Fibroblast of peridontal ligament (primary cell): ENCODE results near the gene PRSS12.
"Not testable (repeated sequence)": the region's sequence is repeated elsewhere in the genome, so short reads cannot be mapped to it uniquely, and the experiment has no call there.

Experiments
- DNase-seq: peaks from one replicate; pipeline ENCODE4 v3.0.0-alpha.2; 2010; ENCODE audit errors: extremely low read depth

The PRSS12 gene

GRCh38 chr4:118322831-118323502, 29.8 kb downstream of the PRSS12 start:
- DNase-seq, result peak; percentile 38

GRCh38 chr4:118318931-118319330, 33.9 kb downstream of the PRSS12 start:
- no peak for DNase-seq

DNA sequence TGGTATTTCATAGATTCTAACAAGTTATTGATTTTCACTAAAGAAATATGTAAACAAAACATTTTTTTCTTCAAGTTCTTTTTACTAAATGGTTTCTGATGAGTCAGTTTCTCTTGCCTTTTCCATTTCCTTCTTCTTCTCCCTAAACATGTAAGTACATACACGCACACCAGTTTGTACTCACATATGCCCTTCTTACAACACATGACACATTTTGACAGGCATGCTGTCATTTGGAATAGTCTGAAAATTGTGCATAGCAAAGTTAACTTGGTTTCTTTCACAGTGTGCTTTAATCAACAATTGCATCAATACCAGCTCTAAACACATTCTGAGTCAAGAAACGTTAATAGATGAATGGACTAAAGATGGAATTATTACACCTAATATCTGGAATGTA, 35.1 kb downstream of the PRSS12 start:
- DNase-seq, result no peak

- no peak for DNase-seq
These were observed 38.6 kb downstream of the PRSS12 start for GRCh38 chr4:118314221-118314620.

GRCh38 chr4:118313098-118313497, 39.7 kb downstream of the PRSS12 start:
- DNase-seq, result no peak

DNA sequence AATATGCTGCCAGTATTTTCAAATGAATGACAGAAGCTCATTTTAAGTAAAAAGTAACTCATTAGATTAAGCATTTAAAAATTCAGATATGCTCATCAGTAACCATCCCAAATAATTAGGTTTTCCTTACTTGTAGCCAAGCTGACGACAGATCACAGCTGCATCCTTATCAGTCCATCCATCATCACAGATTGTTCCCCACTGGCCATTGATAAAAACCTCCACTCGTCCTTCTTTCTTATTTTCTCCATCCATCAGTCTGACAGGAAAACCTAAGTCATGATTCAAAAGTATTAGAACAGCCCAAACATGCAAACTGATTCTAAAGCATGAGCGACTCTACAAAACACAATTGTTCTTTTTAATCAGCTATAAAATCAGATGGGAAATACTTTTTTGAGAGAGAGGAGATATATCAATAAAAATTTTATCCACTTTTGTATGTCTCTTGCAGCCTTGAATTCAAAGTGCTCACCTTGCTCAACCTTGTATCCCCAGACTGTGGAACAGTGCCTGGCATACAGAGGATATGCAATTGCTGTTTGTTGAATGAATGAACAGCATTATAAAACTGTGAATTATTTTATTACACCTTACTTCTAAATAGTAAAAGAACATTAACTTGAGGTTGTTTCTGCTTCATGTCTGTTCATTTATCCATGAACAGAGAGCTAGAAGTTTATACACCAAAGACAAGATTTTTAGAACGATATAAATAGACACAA, 44.3 kb downstream of the PRSS12 start:
- DNase-seq, result no peak

DNA sequence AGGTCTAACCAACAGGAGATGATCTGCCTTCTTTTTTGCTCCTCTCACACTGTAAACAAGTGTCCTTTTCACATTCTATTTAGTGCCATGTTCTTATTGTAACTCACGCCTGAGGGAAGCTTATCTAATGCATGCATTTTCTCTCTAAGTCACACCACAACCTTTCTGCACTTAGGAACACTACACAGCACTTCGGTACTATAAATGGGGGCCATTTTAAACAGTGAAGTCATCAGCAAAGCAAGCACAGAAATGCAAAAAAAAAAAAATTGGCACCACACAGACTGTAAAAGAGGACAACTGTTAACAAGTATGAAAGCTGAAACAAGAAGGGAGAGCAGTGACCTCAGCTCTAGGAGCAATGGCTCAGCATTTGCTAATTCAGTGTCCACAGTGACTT, 45.2 kb downstream of the PRSS12 start:
- no peak for DNase-seq

DNA sequence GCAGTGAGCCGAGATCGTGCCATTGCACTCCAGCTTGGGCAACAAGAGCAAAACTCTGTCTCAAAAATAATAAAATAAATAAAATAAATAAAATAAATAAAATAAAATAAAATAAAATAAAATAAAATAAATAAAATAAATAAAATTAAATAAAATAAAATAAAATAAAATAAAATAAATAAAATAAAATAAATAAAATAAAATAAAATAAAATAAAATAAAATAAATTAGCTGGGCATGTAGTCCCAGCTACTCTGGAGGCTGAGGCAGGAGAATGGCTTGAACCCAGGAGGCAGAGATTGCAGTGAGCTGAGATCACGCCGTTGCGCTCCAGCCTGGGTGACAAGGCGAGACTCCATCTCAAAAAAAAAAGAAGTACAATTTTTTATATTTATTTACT, 53.2 kb downstream of the PRSS12 start:
- DNase-seq, result not testable (repeated sequence)

GRCh38 chr4:118296729-118297128, 56.1 kb downstream of the PRSS12 start:
- DNase-seq, result peak; percentile 63

GRCh38 chr4:118290951-118291350, 61.9 kb downstream of the PRSS12 start:
- peak; percentile 45 for DNase-seq

GRCh38 chr4:118289794-118290193, 63.0 kb downstream of the PRSS12 start:
- peak; percentile 99 for DNase-seq

DNA sequence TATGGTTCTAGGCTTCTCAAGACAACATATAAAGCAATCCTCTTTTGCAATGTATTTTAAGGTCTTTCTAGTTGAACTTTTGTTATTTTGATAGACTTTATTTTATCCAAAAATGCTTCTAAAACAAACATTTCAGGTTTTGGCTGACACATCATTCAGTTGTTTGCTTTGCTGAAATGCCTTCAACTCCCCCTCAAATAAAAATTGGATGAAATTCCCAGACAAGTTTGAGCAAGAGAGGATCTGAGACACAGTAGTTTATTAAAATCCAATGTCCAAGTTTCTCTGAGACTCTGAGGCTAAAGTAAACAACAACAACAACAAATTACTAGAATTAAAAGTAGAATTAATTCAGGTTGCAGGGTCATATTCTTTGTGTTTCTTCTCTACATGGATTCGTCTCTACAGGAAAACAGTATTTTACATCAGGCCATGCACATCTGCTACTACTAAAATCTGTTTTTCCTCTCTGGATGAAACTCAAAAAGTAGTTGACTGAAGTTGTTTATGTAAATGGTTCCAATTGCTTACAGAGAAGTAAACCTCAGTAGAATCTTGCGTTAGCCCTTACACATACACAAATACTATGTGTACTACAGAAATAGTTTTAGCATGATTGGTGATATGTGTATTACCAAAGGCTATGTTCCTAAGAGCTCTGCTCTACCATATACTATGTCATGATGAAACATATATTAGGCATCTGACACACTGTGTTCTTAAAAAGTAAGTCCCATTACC, 64.9 kb downstream of the PRSS12 start:
- peak; percentile 96 for DNase-seq

DNA sequence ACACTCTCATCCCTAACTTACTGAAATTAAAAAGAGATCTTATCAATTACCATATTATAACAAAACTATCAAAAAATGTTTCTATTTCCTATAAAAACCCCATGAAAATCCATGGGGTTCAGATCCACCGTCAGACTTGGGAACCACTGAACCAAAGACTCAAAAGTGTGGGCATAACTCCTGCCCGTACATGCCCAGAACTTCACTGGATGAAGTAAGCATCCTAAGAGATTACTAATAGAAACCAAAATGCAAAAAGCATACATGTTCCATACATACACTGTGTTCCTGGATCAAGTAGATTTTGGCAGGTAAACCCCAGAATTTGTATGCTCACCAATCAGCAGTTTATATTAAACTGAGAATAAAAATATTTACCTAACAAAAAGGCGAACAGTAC, 66.1 kb downstream of the PRSS12 start:
- DNase-seq, result no peak

DNA sequence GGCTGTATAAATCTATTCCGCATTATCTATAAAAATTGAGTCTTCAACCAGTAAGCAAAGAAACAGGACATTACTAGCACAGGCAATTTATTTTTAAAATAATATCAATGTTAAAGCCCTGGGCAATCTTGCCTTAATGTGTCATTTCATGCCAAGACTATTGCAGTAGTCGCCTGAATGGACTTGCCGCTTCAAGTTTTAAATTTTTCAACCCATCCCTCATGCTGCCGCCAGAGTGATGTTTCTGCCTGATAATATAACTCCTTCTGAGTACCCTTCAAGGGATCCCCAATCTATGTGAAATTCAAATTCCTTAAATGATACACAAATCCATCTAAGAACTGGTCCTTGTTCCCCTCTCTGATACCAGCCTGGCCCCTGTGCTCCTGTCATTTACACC, 66.9 kb downstream of the PRSS12 start:
- DNase-seq, result no peak

DNA sequence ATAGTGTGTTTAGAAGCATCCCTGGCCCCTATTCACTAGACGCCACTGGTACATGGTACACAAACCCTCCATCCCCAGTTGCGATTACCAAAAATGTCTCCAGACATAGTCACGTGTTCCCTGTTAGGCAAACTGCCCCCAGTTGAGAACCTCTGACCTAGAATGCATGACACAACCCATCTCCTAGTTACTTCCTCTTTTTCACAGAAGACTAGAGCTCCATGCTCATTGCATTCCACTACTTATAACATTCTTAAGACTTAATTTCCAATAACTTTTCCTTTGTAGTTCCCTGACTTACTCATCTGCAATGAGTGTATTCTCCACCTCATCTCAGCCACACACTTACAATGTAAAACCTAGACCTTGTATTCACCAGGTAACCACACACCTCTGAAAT, 68.6 kb downstream of the PRSS12 start:
- DNase-seq, result no peak

DNA sequence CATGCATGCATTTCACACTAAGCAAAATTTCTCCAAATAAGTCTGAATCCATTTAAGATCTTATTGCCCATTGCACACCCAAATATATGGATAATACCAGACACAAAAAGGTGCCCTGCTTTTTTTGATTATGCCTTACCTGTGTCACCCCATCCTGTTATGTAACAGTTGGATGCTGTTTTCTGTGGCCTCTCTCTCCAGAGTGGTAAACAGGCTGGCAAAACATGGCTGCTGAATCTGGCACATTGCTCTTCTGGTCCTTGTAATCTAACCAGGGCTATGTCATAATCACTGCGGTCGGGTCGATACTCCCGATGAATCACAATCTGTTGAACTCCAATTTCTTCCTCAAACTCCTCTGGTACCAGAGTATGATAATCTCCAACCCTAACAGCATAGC, 70.1 kb downstream of the PRSS12 start:
- peak; percentile 94 for DNase-seq

- peak; percentile 71 for DNase-seq
These were observed 71.0 kb downstream of the PRSS12 start for GRCh38 chr4:118281611-118282442.

DNA sequence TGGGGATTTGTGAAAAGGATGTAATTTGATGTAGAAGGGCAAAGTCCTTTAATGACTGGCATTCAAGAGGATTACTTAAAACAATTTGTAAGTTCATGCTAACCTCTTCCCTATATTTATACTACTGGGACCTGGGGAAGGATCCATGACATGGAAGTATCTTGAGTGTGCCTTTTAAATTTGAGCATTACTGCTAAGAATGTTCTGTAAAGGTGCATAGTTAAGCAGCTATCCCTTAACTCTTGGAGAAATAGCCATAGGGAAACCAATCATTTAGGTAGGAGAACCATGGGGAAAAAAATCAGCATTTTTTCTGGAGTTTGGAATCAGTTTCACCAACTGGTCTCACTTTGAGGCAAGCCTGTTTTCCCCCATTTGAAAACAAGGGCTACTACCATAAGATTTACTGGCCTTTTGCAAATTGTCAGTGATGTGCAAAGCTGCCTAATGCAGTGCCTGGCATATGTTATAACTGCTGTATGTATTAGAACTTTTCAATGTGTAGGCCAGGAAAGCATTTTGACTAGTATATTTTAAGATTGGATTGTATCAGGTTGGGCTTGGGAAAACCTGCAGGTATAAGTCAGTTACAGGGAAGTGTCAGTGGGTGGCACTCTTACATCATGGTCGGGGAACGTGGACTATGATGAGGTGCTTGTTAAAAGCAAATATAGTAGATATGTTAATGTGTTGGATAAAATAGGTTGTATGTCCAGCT, 72.1 kb downstream of the PRSS12 start:
- DNase-seq, result peak; percentile 87

- peak; percentile 43 for DNase-seq
These were observed 72.8 kb downstream of the PRSS12 start for GRCh38 chr4:118279920-118280432.

DNA sequence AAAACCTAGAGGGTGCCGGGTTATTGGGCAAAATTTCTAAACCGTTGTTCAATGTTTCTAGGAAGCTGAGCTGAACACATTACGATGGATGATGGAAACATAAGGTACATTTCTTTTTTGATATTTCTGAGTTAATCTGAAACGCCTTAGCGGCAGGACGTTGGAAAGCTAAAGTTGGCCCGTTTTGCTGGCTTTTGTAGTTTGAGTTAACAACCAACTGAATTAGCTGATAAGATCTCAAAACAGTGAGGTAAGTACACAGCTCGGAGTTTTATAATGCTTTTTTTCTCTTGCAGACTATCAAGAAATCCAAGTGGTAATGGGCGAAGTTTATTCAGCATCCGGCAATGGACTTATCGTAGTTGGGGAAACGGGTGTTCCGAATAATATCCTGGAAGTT, 73.5 kb downstream of the PRSS12 start:
- DNase-seq, result no peak
